T-helper 2 cell treated with Interferon-gamma antibody and Interleukin-4, amounts not matched to agents 5 μg/mL and 100 μg/mL, for 36 hours (primary cell): Measurements from ENCODE around the gene ATG4D.
"Not testable (repeated sequence)": the region's sequence is repeated elsewhere in the genome, so short reads cannot be mapped to it uniquely, and the experiment has no call there.

Experiments
- DNase-seq: peaks from one replicate; pipeline ENCODE4 v3.0.0; 2021; ENCODE audit warnings: low spot score
- H3K27ac Mint-ChIP-seq: one replicate; pipeline ENCODE4 v1.8.0; 2021; ENCODE audit warnings: mild to moderate bottlenecking, mixed read lengths
- H3K27me3 Mint-ChIP-seq: one replicate; pipeline ENCODE4 v1.8.0; 2021; ENCODE audit warnings: low read depth, mixed read lengths
- H3K36me3 Mint-ChIP-seq: one replicate; pipeline ENCODE4 v1.8.0; 2021; ENCODE audit warnings: low read depth, mixed read lengths
- H3K4me1 Mint-ChIP-seq: one replicate; pipeline ENCODE4 v1.8.0; 2021; ENCODE audit warnings: low read depth, mixed read lengths
- H3K4me3 Mint-ChIP-seq: one replicate; pipeline ENCODE4 v1.8.0; 2022; ENCODE audit warnings: mild to moderate bottlenecking, moderate library complexity, mixed read lengths
- H3K9me3 Mint-ChIP-seq: one replicate; pipeline ENCODE4 v1.8.0; 2021; ENCODE audit warnings: mixed read lengths

Gene ATG4D

GRCh38 chr19:10514211-10515145 is 29.2 kb upstream of the ATG4D start:
- peaks cover 59% of the 10 kb centered on the region for H3K27me3 Mint-ChIP-seq
- no peak overlapping the region for H3K27ac Mint-ChIP-seq
- H3K4me1 Mint-ChIP-seq, result peaks cover 19% of the 10 kb centered on the region
- H3K9me3 Mint-ChIP-seq, result no peaks in the 10 kb centered on the region
- peak; percentile 21 for DNase-seq
- H3K36me3 Mint-ChIP-seq, result no peaks in the 10 kb centered on the region
- H3K4me3 Mint-ChIP-seq, result no peak overlapping the region

- Mint-ChIP-seq H3K4me1 (peaks cover 20% of the 10 kb centered on the region), H3K4me3 (no peak overlapping the region), H3K36me3 (no peaks in the 10 kb centered on the region), H3K9me3 (no peaks in the 10 kb centered on the region), H3K27me3 (peaks cover 69% of the 10 kb centered on the region), H3K27ac (no peak overlapping the region)
- DNase-seq, result no peak
These were observed 27.7 kb upstream of the ATG4D start for GRCh38 chr19:10516064-10516385.

- Mint-ChIP-seq H3K27ac (no peak overlapping the region), H3K9me3 (no peaks in the 10 kb centered on the region), H3K36me3 (no peaks in the 10 kb centered on the region), H3K4me3 (peak overlapping the region; percentile 39), H3K4me1 (peaks cover 20% of the 10 kb centered on the region), H3K27me3 (peaks cover 68% of the 10 kb centered on the region)
- DNase-seq, result no peak
These were observed 26.9 kb upstream of the ATG4D start for GRCh38 chr19:10516671-10517286.

GRCh38 chr19:10517361-10517759 is 26.3 kb upstream of the ATG4D start, which contains the start of gene S1PR5:
TSS of gene S1PR5 (minus strand) at chr19:10517447. CDS start at chr19:10515011, 2,436 bp downstream.
- DNase-seq, result no peak
- H3K27ac Mint-ChIP-seq, result no peak within 1 kb of the TSS
- H3K36me3 Mint-ChIP-seq, result no peaks in the 10 kb centered on the region

GRCh38 chr19:10517760-10518443 is 25.8 kb upstream of the ATG4D start:
- Mint-ChIP-seq H3K36me3 (no peaks in the 10 kb centered on the region), H3K27ac (no peak overlapping the region), H3K4me1 (peaks cover 20% of the 10 kb centered on the region), H3K4me3 (peak overlapping the region; percentile 49), H3K27me3 (peaks cover 65% of the 10 kb centered on the region), H3K9me3 (no peaks in the 10 kb centered on the region)
- no peak for DNase-seq

More at GRCh38 chr19:10517361-10517759, 26.3 kb upstream of the ATG4D start, which contains the start of gene S1PR5:
- no peaks in the 10 kb centered on the region for H3K9me3 Mint-ChIP-seq
- peaks cover 20% of the 10 kb centered on the region for H3K4me1 Mint-ChIP-seq
- peak within 1 kb of the TSS; percentile 49 for H3K4me3 Mint-ChIP-seq
- peaks cover 69% of the 10 kb centered on the region for H3K27me3 Mint-ChIP-seq

GRCh38 chr19:10518444-10519361 is 25.0 kb upstream of the ATG4D start:
- H3K4me3 Mint-ChIP-seq, result peak overlapping the region; percentile 55
- H3K9me3 Mint-ChIP-seq, result no peaks in the 10 kb centered on the region
- no peaks in the 10 kb centered on the region for H3K36me3 Mint-ChIP-seq
- peaks cover 58% of the 10 kb centered on the region for H3K27me3 Mint-ChIP-seq
- DNase-seq, result no peak
- no peak overlapping the region for H3K27ac Mint-ChIP-seq
- peaks cover 20% of the 10 kb centered on the region for H3K4me1 Mint-ChIP-seq

GRCh38 chr19:10519421-10519820 is 24.3 kb upstream of the ATG4D start:
- Mint-ChIP-seq H3K27ac (peak overlapping the region; percentile 41), H3K4me3 (peak overlapping the region; percentile 55), H3K4me1 (peaks cover 19% of the 10 kb centered on the region), H3K27me3 (peaks cover 53% of the 10 kb centered on the region), H3K9me3 (no peaks in the 10 kb centered on the region), H3K36me3 (no peaks in the 10 kb centered on the region)
- no peak for DNase-seq

GRCh38 chr19:10520652-10521318 is 22.9 kb upstream of the ATG4D start:
- Mint-ChIP-seq H3K27me3 (peaks cover 41% of the 10 kb centered on the region), H3K4me1 (peaks cover 19% of the 10 kb centered on the region), H3K27ac (no peak overlapping the region), H3K36me3 (no peaks in the 10 kb centered on the region), H3K4me3 (no peak overlapping the region), H3K9me3 (no peaks in the 10 kb centered on the region)
- DNase-seq, result no peak

GRCh38 chr19:10521461-10522171 is 22.1 kb upstream of the ATG4D start:
- no peaks in the 10 kb centered on the region for H3K36me3 Mint-ChIP-seq
- no peak overlapping the region for H3K4me3 Mint-ChIP-seq
- H3K9me3 Mint-ChIP-seq, result no peaks in the 10 kb centered on the region
- H3K27me3 Mint-ChIP-seq, result peaks cover 33% of the 10 kb centered on the region
- peaks cover 18% of the 10 kb centered on the region for H3K4me1 Mint-ChIP-seq
- DNase-seq, result no peak
- H3K27ac Mint-ChIP-seq, result no peak overlapping the region

GRCh38 chr19:10523135-10523636 is 20.5 kb upstream of the ATG4D start:
- H3K9me3 Mint-ChIP-seq, result no peaks in the 10 kb centered on the region
- peaks cover 12% of the 10 kb centered on the region for H3K4me1 Mint-ChIP-seq
- no peak overlapping the region for H3K4me3 Mint-ChIP-seq
- H3K36me3 Mint-ChIP-seq, result no peaks in the 10 kb centered on the region
- H3K27me3 Mint-ChIP-seq, result peaks cover 26% of the 10 kb centered on the region
- no peak for DNase-seq
- no peak overlapping the region for H3K27ac Mint-ChIP-seq

- DNase-seq, result no peak
- no peaks in the 10 kb centered on the region for H3K9me3 Mint-ChIP-seq
- no peak overlapping the region for H3K4me3 Mint-ChIP-seq
- H3K27me3 Mint-ChIP-seq, result peaks cover 6% of the 10 kb centered on the region
- H3K4me1 Mint-ChIP-seq, result no peaks in the 10 kb centered on the region
- H3K27ac Mint-ChIP-seq, result no peak overlapping the region
- no peaks in the 10 kb centered on the region for H3K36me3 Mint-ChIP-seq
These were observed 18.1 kb upstream of the ATG4D start for GRCh38 chr19:10525636-10526035.

GRCh38 chr19:10526887-10527286 is 16.8 kb upstream of the ATG4D start:
- H3K4me3 Mint-ChIP-seq, H3K9me3 Mint-ChIP-seq, H3K36me3 Mint-ChIP-seq, H3K27ac Mint-ChIP-seq, H3K27me3 Mint-ChIP-seq, DNase-seq, H3K4me1 Mint-ChIP-seq: not testable (repeated sequence)
